ENCODE data around the gene HRG. TPM values are rescaled to one million over a fixed set of nuclear protein-coding genes. Genes with fewer than 3 reads are reported as not detected.
"Not testable (repeated sequence)": the region's sequence is repeated elsewhere in the genome, so short reads cannot be mapped to it uniquely, and the experiment has no call there.

The HRG gene
- total RNA-seq, 1 experiment from 2014 or later, result not detected

- in situ Hi-C loops (cut with HindIII; ENCODE audit: low pct_unique_long_range_greater_than_20kb, low sequenced_read_pairs); BruUV-seq (replicated peaks); H3K9me3 ChIP-seq (ENCODE audit: control insufficient read depth, insufficient read depth, low read depth, low read length); H3K27me3 ChIP-seq (ENCODE audit: control insufficient read depth, insufficient read depth, low read length); H3K4me1 ChIP-seq (ENCODE audit: control insufficient read depth, insufficient read depth, low read length); H3K27ac ChIP-seq (ENCODE audit: low read length); POLR2A ChIA-PET; CTCF ChIA-PET; ATAC-seq; H3K36me3 ChIP-seq (ENCODE audit: control insufficient read depth, insufficient read depth, low read length); H3K4me3 ChIP-seq (ENCODE audit: low read depth in 2 of 2, low read length in 2 of 2); DNase-seq (ENCODE audit: low read depth, low spot score); intact Hi-C loops (cut with micrococcal nuclease; ENCODE audit: unreplicated experiment): not testable (repeated sequence)
These were observed 24.5 kb downstream of the HRG start for GRCh38 chr3:186690304-186690703.

GRCh38 chr3:186691676-186692075 lies 25.9 kb downstream of the HRG start:
- BruUV-seq (replicated peaks), result no TSS peak
- Histone ChIP-seq H3K27ac (ENCODE audit: low read length) (no peak overlapping the region), H3K4me1 (ENCODE audit: control insufficient read depth, insufficient read depth, low read length) (no peaks in the 10 kb centered on the region), H3K27me3 (ENCODE audit: control insufficient read depth, insufficient read depth, low read length) (peaks cover 9% of the 10 kb centered on the region; the same call in 1 of the 2 replicates), H3K36me3 (ENCODE audit: control insufficient read depth, insufficient read depth, low read length) (no peaks in the 10 kb centered on the region), H3K4me3 (ENCODE audit: low read depth in 2 of 2, low read length in 2 of 2) (no peak overlapping the region), H3K9me3 (ENCODE audit: control insufficient read depth, insufficient read depth, low read depth, low read length) (no peaks in the 10 kb centered on the region)
- intact Hi-C loops (cut with micrococcal nuclease; ENCODE audit: unreplicated experiment) (no loop called here), in situ Hi-C loops (cut with HindIII; ENCODE audit: low pct_unique_long_range_greater_than_20kb, low sequenced_read_pairs) (no loop called here)
- DNase-seq (ENCODE audit: low read depth, low spot score) (no peak), ATAC-seq (no peak)
- POLR2A ChIA-PET, result no interaction called here
- CTCF ChIA-PET, result no interaction called here
- TF ChIP-seq POLR2AphosphoS5 (IDR thresholded peaks at IDR 0.05; ENCODE audit: low read depth, low read length) (no peak), TCF7L2 (IDR thresholded peaks at IDR 0.05; ENCODE audit: low read depth, low read length) (no peak), SIN3A (IDR thresholded peaks at IDR 0.05; ENCODE audit: borderline replicate concordance, insufficient read depth, low read depth, low read length) (no peak)
- TF ChIP-seq, protein P1, sequence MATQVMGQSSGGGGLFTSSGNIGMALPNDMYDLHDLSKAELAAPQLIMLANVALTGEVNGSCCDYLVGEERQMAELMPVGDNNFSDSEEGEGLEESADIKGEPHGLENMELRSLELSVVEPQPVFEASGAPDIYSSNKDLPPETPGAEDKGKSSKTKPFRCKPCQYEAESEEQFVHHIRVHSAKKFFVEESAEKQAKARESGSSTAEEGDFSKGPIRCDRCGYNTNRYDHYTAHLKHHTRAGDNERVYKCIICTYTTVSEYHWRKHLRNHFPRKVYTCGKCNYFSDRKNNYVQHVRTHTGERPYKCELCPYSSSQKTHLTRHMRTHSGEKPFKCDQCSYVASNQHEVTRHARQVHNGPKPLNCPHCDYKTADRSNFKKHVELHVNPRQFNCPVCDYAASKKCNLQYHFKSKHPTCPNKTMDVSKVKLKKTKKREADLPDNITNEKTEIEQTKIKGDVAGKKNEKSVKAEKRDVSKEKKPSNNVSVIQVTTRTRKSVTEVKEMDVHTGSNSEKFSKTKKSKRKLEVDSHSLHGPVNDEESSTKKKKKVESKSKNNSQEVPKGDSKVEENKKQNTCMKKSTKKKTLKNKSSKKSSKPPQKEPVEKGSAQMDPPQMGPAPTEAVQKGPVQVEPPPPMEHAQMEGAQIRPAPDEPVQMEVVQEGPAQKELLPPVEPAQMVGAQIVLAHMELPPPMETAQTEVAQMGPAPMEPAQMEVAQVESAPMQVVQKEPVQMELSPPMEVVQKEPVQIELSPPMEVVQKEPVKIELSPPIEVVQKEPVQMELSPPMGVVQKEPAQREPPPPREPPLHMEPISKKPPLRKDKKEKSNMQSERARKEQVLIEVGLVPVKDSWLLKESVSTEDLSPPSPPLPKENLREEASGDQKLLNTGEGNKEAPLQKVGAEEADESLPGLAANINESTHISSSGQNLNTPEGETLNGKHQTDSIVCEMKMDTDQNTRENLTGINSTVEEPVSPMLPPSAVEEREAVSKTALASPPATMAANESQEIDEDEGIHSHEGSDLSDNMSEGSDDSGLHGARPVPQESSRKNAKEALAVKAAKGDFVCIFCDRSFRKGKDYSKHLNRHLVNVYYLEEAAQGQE (IDR thresholded peaks at IDR 0.05; ENCODE audit: insufficient read depth in 1 of 2, low read depth in 2 of 2, low read length in 1 of 2), result no peak
- TF ChIP-seq, protein P2, sequence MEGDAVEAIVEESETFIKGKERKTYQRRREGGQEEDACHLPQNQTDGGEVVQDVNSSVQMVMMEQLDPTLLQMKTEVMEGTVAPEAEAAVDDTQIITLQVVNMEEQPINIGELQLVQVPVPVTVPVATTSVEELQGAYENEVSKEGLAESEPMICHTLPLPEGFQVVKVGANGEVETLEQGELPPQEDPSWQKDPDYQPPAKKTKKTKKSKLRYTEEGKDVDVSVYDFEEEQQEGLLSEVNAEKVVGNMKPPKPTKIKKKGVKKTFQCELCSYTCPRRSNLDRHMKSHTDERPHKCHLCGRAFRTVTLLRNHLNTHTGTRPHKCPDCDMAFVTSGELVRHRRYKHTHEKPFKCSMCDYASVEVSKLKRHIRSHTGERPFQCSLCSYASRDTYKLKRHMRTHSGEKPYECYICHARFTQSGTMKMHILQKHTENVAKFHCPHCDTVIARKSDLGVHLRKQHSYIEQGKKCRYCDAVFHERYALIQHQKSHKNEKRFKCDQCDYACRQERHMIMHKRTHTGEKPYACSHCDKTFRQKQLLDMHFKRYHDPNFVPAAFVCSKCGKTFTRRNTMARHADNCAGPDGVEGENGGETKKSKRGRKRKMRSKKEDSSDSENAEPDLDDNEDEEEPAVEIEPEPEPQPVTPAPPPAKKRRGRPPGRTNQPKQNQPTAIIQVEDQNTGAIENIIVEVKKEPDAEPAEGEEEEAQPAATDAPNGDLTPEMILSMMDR (IDR thresholded peaks at IDR 0.05), result no peak

GRCh38 chr3:186693843-186694242 lies 28.0 kb downstream of the HRG start:
- BruUV-seq (replicated peaks), result no TSS peak
- CTCF ChIA-PET, result no interaction called here
- intact Hi-C loops (cut with micrococcal nuclease; ENCODE audit: unreplicated experiment), result no loop called here
- ATAC-seq (no peak), DNase-seq (ENCODE audit: low read depth, low spot score) (no peak)
- Histone ChIP-seq H3K9me3 (ENCODE audit: control insufficient read depth, insufficient read depth, low read depth, low read length) (no peaks in the 10 kb centered on the region), H3K27me3 (ENCODE audit: control insufficient read depth, insufficient read depth, low read length) (peaks cover 4% of the 10 kb centered on the region; the same call in 1 of the 2 replicates), H3K36me3 (ENCODE audit: control insufficient read depth, insufficient read depth, low read length) (no peaks in the 10 kb centered on the region), H3K4me3 (ENCODE audit: low read depth in 2 of 2, low read length in 2 of 2) (no peak overlapping the region), H3K4me1 (ENCODE audit: control insufficient read depth, insufficient read depth, low read length) (no peaks in the 10 kb centered on the region), H3K27ac (ENCODE audit: low read length) (no peak overlapping the region)
- POLR2A ChIA-PET, result no interaction called here
- TF ChIP-seq SIN3A (IDR thresholded peaks at IDR 0.05; ENCODE audit: borderline replicate concordance, insufficient read depth, low read depth, low read length) (no peak), TCF7L2 (IDR thresholded peaks at IDR 0.05; ENCODE audit: low read depth, low read length) (no peak)
- TF ChIP-seq, protein P1 (IDR thresholded peaks at IDR 0.05; ENCODE audit: insufficient read depth in 1 of 2, low read depth in 2 of 2, low read length in 1 of 2), result no peak
- TF ChIP-seq, protein P2 (IDR thresholded peaks at IDR 0.05), result no peak
- in situ Hi-C loops (cut with HindIII; ENCODE audit: low pct_unique_long_range_greater_than_20kb, low sequenced_read_pairs), result no loop called here

Measured in Panc1 (cell line).